Fibroblast of lung (primary cell): ENCODE measurements around the gene TNS1. TPM values are rescaled to one million over a fixed set of nuclear protein-coding genes. Genes with fewer than 3 reads are reported as not detected.

Experiments used
- DNase-seq, 2 donors: peaks; one replicate each; pipeline versions ENCODE4 v3.0.0 to v3.0.0-alpha.2; 2010; ENCODE audit warnings: low read depth in 2 of 2
- H2AFZ ChIP-seq: 2 replicates; pipeline ENCODE4 v1.5.1; 2012; ENCODE audit warnings: low read length, control low read depth, inconsistent platforms
- H3K27ac ChIP-seq: 2 replicates; pipeline ENCODE4 v1.5.1; 2011; ENCODE audit warnings: low read length, control low read depth; ENCODE audit not compliant: insufficient read depth
- H3K27me3 ChIP-seq: 2 replicates; pipeline ENCODE4 v1.5.1; 2011; ENCODE audit warnings: mild to moderate bottlenecking, low read length; ENCODE audit not compliant: control insufficient read depth, insufficient read depth
- H3K36me3 ChIP-seq: 2 replicates; pipeline ENCODE4 v1.5.1; 2011; ENCODE audit warnings: low read length; ENCODE audit not compliant: control insufficient read depth, insufficient read depth
- H3K4me1 ChIP-seq: 2 replicates; pipeline ENCODE4 v1.5.1; 2011; ENCODE audit warnings: low read length; ENCODE audit not compliant: control insufficient read depth, insufficient read depth; ENCODE audit errors: extremely low read depth
- H3K4me2 ChIP-seq: 2 replicates; pipeline ENCODE4 v1.5.1; 2011; ENCODE audit warnings: low read length, control low read depth; ENCODE audit not compliant: insufficient read depth; ENCODE audit errors: extremely low read depth
- H3K4me3 ChIP-seq, 4 experiments: fragments of 200-600 bp in 1 of 4; sonication (generic) in 1 of 4; replicated peaks in 1 of 4; 2 replicates each; pipeline ENCODE4 v1.5.1; 2011 to 2016; ENCODE audit warnings: low read length in 4 of 4, low read depth in 3 of 4, mild to moderate bottlenecking in 3 of 4, control low read depth in 2 of 4, inconsistent platforms in 1 of 4, mixed read lengths in 1 of 4; ENCODE audit not compliant: insufficient read depth in 1 of 4; ENCODE audit errors: control extremely low read depth in 1 of 4
- H3K79me2 ChIP-seq: 2 replicates; pipeline ENCODE4 v1.5.1; 2012; ENCODE audit warnings: mild to moderate bottlenecking, low read length, inconsistent platforms; ENCODE audit not compliant: control insufficient read depth, insufficient read depth
- H3K9ac ChIP-seq: 2 replicates; pipeline ENCODE4 v1.5.1; 2011; ENCODE audit warnings: mild to moderate bottlenecking, low read length, control low read depth; ENCODE audit not compliant: insufficient read depth
- H3K9me3 ChIP-seq: 2 replicates; pipeline ENCODE4 v1.5.1; 2012; ENCODE audit warnings: low read depth, low read length; ENCODE audit not compliant: control insufficient read depth, insufficient read depth
- H4K20me1 ChIP-seq: 2 replicates; pipeline ENCODE4 v1.5.1; 2011; ENCODE audit warnings: low read length; ENCODE audit not compliant: control insufficient read depth, insufficient read depth; ENCODE audit errors: extremely low read depth
- CTCF ChIP-seq, 2 donors: IDR thresholded peaks in 1 of 2; conservative IDR thresholded peaks in 1 of 2; 1 replicate in 1 of 2; 2 replicates in 1 of 2; pipeline ENCODE4 v1.5.1; 2011 to 2012; ENCODE audit warnings: low read length in 2 of 2, control low read depth in 1 of 2, inconsistent platforms in 1 of 2, low read depth in 1 of 2, mild to moderate bottlenecking in 1 of 2
- EZH2 ChIP-seq: IDR thresholded peaks from 2 replicates; pipeline ENCODE4 v1.5.1; 2012; ENCODE audit warnings: low read length, control low read depth, mild to moderate bottlenecking; ENCODE audit errors: missing control alignments
- polyA plus RNA-seq, 2 donors: library from polyadenylated mRNA; depleted of rRNA in 1 of 2; stranded (reverse) in 1 of 2; unstranded in 1 of 2; fragments of >200 nt; gene quantifications; 2 replicates each; pipeline ENCODE4 v1.2.1, GENCODE V29; 2011 to 2012; ENCODE audit warnings: missing spikeins in 1 of 2
- total RNA-seq: library from RNA; depleted of rRNA; stranded (reverse); fragments of >200 nt; gene quantifications from 2 replicates; pipeline ENCODE4 v1.2.1, GENCODE V29; 2014

Gene TNS1
- total and polyA plus RNA-seq, 2 donors (not counting 1 experiment from before 2014, with no cell fraction given): 44.4 to 47.1 TPM

- Histone ChIP-seq H3K9me3 (no peaks in the 10 kb centered on the region), H3K27ac (no peak overlapping the region), H3K4me3 (no peak overlapping the region), H3K4me2 (no peak overlapping the region), H3K36me3 (no peaks in the 10 kb centered on the region), H2AFZ (no peak overlapping the region), H3K9ac (no peak overlapping the region), H3K27me3 (peaks cover 31% of the 10 kb centered on the region), H3K4me1 (no peaks in the 10 kb centered on the region), H3K79me2 (no peaks in the 10 kb centered on the region), H4K20me1 (no peaks in the 10 kb centered on the region)
- TF ChIP-seq CTCF (conservative IDR thresholded peaks at IDR 0.05 in 1 of 2, IDR thresholded peaks at IDR 0.05 in 1 of 2; ENCODE audit: low read depth in 1 of 2, low read length in 2 of 2) (no peak), EZH2 (no peak)
- DNase-seq: no peak
These were observed 29.8 kb upstream of the TNS1 start for GRCh38 chr2:218032336-218033171.

- Histone ChIP-seq H3K27me3 (peaks cover 30% of the 10 kb centered on the region), H3K9ac (no peak overlapping the region), H3K36me3 (no peaks in the 10 kb centered on the region), H2AFZ (no peak overlapping the region), H3K4me1 (no peaks in the 10 kb centered on the region), H4K20me1 (no peaks in the 10 kb centered on the region), H3K4me2 (no peak overlapping the region), H3K9me3 (no peaks in the 10 kb centered on the region), H3K79me2 (no peaks in the 10 kb centered on the region), H3K4me3 (no peak overlapping the region), H3K27ac (no peak overlapping the region)
- no peak for DNase-seq
- TF ChIP-seq CTCF (conservative IDR thresholded peaks at IDR 0.05 in 1 of 2, IDR thresholded peaks at IDR 0.05 in 1 of 2; ENCODE audit: low read depth in 1 of 2, low read length in 2 of 2): no peak
- TF ChIP-seq EZH2: no peak
These were observed 29.0 kb upstream of the TNS1 start for GRCh38 chr2:218031771-218032257.

GRCh38 chr2:218031261-218031660, 28.5 kb upstream of the TNS1 start:
- H2AFZ ChIP-seq: no peak overlapping the region
- H3K4me1 ChIP-seq: no peaks in the 10 kb centered on the region
- H3K9me3 ChIP-seq: no peaks in the 10 kb centered on the region
- H3K27me3 ChIP-seq: peaks cover 28% of the 10 kb centered on the region
- TF ChIP-seq CTCF (conservative IDR thresholded peaks at IDR 0.05 in 1 of 2, IDR thresholded peaks at IDR 0.05 in 1 of 2; ENCODE audit: low read depth in 1 of 2, low read length in 2 of 2): no peak
- TF ChIP-seq EZH2: no peak
- H3K4me3 ChIP-seq: no peak overlapping the region
- H4K20me1 ChIP-seq: no peaks in the 10 kb centered on the region
- H3K79me2 ChIP-seq: no peaks in the 10 kb centered on the region
- H3K27ac ChIP-seq: no peak overlapping the region
- no peaks in the 10 kb centered on the region for H3K36me3 ChIP-seq
- no peak overlapping the region for H3K4me2 ChIP-seq
- no peak overlapping the region for H3K9ac ChIP-seq
- DNase-seq: no peak
